HL-60/S4 treated with phorbol 12-myristate 13-acetate at 8.2 ng/mL for 4 days and 3 days (cell line): ENCODE results near the gene DNAJC15.

ENCODE experiments used
- in situ Hi-C: fragments of 300-500 bp; cut with MboI; formaldehyde crosslinking; loops from 2 replicates; pipeline ENCODE4 v1.15.0; 2022; ENCODE audit warnings: low sequenced_read_pairs

Gene DNAJC15

DNA sequence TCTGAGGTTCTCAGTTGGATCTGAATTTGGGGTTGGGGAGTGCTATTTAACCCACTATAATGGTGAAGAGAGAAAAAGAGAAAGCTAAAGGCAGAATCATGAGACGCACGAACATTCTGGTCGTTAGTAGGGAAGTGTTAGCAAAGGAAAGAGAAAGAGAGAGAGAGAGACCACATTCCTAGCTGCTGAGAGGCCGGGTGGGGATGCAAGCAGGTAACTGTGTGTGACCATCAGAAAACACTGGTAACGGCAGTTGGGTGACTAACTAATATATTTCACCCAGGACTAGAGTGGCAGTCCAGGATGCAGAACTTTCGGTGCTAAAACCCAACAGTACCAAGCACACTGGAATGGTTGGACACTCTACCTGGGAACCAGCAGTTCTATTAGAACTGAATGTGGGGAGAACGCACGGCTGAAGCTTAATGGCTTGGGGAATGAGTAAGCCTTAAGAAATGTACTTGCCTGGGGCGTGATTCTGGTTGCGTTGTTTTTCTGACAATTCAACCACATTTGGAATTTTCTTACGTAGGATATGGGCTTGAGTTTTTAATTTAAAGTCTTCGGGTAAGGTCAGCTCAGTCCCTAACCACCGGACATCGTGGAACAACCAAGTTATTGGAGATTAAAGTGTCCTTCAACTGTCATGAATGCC is 130.2 kb downstream of the DNAJC15 start:
- in situ Hi-C loops: no loop called here

DNA sequence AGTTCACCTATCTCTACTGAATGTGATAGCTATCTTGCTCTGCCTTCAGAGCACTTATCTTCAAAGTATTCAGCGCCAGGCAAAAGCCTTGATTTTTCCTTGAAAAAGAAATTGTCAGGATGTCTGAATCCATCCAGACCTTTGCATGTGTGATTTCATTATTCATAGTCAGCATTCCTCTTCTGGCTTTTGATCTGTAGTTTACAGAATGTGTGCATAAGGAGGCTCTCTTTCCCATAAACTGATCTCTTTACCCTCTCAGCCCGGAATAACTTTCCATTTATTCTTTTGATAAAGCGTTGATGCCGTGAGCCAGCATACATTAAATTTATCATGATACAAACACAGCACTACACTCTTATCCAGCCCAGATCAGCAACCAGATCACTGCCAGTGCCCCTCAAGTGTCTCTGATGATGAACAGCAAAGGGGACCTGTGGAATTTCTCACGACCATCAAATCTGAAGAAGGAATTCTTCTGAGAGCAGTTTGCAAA is 130.8 kb downstream of the DNAJC15 start:
- in situ Hi-C loops: no loop called here

DNA sequence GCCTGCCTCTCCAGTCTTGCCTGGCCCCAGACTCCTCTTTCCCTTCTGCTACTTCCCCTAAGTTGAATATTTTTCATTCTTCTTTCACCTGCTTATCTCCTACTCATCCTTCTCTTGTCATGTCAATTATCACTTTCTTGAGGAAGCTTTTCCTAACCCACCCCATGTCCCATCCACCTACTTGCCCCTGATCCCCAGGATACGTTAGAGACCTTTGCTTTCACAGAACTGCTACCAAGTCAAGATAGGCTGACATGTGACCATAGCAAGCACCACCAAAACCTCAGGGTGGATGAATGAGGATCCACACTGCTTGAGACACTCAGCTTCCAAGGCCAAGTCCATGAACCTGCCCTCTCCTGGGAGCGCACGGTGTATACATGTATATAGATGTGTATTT is 131.5 kb downstream of the DNAJC15 start:
- in situ Hi-C loops: no loop called here

DNA sequence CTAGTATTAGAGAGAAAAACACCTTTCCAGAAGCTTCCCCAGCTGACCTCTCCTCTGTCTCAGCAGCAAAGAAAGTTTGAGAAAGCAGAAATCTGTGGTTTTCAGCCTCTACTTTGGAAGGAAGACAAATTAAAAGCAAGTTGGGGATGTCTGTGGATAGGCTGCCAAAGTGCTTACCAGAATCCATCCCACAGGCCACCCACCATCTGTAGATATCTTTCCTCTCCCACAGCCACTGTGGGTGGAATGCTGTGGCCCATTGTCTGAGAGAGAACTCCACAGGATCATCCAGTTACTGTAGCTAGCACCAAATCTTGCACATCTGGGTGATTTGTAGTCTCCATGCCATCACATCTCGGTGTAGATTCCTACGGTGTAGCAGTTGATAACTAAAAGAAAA is 133.5 kb downstream of the DNAJC15 start:
- in situ Hi-C loops: no loop called here

DNA sequence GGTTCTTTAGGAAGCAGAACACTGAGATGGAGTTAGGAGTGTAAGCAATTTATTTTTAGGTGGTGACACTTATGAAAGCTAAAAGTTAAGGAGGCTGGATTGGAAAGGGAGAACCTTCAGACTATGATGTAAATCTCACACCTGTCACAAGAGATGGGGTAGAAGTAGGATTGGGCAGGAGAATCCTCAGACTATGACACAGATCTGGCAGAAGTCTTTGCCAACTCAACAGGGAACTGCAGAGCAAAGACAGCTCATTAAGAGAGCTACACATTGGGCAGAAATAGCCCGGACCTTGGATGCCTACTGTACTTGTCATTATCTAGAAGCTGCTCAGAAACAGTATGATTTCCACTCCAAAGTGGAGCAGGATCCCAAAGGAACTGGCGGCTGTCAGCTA is 134.4 kb downstream of the DNAJC15 start:
- in situ Hi-C loops: no loop called here

DNA sequence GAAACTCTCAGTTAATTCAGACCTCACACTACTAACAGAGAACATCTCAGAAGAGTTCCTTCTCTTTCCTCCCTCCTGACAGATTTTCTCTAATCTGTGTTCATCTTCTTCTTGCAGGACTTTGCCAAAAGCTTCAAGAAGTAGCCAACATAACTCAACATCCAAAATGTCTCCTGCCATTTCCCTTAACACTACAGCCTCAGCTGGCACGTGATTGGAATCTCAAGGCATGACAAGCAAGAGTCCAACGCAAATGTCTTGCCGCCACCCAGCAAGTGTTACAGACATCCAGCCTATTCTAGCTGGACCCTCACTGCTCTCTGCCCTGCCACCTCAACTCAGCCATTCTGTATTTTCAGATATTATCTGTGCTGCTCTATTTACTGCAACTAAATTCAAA is 135.1 kb downstream of the DNAJC15 start:
- in situ Hi-C loops: no loop called here

DNA sequence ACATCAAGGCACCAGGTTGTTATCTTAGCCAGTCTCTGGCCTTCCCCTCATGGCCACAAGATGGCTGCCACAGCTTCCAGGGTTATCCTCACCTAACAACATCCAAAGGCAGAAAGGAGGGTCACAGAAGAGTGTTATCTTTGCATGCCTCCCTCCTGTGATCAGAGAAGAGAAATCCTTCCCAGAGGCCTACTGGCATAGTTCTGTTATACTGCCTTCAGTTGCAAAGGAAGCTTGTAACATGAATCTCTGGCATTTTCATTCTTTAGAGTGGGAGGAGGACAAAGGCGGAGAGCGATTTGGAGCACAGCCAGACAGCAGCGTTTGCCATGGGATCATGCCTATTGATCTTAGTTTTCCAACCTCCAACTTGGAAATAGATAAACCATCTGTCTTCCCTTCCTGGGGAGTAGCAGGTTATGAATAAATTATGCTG is 135.7 kb downstream of the DNAJC15 start:
- in situ Hi-C loops: no loop called here
